NCI-H1436 (cell line): ENCODE data around the gene THNSL1.
A peak's percentile ranks its signal among the peaks of the same experiment; 100 is the strongest.

ENCODE experiments used
- DNase-seq: peaks from one replicate; lab custom pipeline; 2025; lab: John Stamatoyannopoulos, UW

Gene THNSL1

DNA sequence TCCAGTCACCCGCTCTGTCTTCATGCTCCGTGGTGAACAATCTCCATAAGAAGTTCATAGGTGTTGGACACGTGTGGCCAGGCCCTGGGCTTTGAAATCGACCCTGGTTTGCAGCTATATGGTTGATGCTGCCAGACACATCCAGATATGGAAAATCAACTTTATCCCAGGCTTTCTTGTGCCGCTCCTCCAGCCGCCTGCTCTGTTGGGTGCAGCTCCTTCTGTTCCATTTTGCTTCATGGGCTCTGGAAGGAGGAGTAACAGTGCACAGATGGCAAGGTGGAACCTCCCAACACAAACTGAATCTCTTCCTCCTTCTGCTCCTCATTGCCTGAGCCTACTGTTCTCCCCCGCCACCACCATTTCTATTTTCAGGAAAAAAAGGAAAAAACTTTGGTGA, 44.7 kb downstream of the THNSL1 start:
- DNase-seq = no peak

DNA sequence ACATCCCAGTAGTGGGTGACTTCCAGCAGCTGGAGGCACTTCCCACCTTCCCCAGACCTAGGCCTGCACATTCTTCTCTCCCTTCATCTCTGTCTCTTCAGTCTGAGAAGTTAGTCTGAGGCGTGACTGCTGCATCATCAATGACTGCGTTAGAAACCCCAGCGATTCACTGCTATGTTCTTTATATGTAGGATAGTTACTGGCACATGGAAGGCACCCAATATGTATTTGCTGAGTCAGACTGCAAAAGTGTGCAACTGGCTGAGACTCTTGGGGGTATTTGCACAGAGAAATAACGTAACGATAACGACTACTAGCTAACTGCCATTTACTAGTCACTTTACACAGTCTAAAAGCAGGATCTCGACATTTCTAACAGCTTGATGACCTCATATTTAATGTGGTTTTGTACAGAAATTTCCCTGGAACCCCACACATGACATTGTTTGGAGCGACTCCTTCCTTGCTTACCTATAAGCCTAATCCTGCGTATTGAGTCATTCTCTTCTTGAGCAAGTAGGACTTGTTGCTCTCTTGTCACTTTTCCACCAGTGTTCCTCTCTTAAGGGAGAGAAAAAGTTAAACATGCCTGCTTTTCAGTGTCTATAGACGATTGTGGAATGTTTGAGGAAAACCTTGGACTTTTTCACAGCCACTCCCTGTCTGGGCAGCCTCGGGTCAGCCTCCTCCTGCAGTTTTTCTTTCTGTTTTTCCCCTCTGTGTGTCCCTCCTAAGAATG, 45.5 kb downstream of the THNSL1 start:
- no peak for DNase-seq

DNA sequence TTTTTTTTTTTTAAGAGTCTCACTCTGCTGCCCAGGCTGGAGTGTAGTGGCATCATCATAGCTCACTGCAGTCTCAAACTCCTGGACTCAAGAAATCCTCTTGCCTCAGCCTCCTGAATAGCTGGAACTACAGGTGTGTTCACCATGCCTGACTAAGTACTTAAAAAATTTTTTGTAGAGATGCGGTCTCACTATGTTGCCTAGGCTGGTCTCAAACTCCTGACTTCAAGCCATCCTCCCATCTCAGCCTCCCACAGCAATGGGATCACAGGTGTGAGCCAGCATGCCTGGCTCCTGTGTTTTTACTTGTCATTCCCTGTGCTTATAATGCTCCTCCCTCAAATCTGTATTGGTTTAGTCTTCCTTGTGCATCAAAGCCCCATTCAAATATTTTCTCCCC, 46.7 kb downstream of the THNSL1 start:
- DNase-seq = no peak

DNA sequence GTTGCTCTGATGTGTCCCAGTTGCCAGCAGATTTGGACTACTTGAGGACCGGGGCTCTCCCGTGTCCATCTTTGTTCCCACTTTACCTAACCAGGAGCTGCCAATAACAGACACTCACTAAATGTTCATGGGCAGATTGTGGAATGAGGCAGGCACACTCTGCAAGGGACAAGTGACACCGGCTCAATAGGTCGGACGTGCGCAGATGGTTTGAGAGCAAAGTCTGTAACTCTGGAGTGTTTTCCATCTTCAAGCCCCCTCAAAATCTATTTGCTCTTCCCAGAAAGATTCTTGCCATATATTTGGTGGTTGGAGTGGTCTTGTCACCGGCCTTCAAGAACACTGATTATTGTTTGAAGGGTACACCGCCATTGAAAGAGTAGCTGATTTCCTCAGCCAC, 47.2 kb downstream of the THNSL1 start:
- DNase-seq = no peak

DNA sequence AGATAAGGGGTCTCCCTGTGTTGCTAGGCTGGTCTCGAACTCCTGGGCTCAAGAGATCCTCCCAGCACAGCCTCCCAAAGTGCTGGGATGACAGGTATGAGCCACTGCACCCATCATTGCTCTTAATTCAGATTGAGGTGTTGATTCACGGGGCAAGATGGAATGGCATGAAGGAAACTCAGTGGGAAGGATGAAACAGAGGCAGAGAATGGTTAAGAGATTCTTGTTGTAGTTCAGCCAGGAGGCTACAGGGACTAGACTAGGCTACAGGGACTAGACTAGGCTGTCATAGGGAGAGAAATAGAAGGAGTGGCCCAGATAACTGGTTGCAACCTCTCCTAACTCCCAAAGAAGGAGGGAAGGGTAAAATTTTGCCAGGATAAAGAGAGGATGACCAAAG, 48.0 kb downstream of the THNSL1 start:
- DNase-seq = no peak

DNA sequence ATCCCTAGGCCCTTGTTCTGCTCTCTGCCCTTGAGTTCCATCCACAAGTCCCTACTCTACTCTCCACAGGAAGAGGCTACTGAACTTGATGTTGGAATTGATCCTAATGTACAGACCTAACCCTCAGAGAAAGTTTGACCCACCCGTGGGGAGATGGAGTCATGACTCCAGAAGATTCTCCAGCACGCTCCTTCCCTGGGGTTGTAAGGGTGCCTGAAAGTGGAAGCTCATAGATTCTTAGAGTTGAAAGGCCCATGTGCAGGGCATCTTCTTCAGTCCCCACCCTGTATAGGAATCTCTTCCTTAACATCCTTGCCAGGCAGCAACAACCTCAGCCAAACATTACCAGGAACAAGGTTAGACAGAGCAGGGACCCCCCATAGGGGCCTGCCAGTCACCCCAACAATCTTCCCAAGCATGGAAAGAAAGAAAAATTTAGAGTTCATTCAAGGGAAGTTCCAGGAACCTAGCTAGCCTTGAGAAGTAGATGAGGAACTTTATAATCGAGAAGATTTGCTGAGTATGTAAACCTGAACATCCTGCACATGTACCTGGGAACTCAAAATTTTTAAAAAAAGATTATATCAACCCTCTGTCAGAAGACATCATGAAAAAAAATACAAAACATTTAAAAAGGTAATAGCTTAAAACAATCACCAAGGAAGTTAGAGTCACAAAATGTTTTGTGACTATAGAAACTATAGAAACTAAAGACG, 49.5 kb downstream of the THNSL1 start:
- no peak for DNase-seq

DNA sequence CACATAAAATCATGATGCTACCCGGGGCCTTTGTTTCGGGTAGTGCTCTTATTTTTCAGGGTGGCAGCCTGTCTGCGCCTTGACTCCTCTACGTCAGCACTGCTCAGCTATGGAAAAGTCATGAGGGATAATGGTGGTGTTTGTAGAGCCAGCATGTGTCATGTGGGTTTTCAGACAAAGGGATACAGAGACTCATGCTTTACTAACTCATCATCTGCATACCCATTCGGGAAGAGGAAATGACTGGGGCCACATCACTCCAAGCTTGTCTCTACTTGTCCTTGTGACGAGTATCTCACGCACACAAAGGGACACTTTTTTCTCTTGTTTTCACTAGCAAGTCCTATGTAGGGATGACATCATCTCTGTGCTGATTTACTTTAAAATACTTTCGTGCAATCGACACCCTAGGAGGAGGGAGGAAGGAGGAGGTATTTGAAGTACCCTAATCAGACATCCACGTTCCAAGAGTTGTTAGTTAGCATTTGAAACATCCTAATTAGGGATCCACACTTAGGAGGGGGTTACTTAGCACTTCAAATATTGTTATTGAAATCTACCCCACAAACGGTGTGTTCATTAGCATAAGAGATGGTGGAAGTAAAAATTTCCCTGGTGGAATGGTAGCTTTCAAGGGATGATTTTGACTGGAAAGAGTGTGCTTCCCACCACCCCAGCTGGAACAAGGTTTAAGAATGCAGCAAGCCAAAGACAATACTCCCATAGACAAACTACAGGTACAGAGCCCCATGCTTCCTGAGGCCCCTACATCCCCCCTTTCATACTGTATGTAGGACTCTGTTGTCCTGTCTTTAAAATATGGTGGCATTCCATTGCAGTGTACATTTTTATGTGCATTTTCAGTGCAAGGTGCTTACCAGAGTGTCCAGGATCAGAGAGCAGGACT, 52.0 kb downstream of the THNSL1 start:
- peak; percentile 69 for DNase-seq

DNA sequence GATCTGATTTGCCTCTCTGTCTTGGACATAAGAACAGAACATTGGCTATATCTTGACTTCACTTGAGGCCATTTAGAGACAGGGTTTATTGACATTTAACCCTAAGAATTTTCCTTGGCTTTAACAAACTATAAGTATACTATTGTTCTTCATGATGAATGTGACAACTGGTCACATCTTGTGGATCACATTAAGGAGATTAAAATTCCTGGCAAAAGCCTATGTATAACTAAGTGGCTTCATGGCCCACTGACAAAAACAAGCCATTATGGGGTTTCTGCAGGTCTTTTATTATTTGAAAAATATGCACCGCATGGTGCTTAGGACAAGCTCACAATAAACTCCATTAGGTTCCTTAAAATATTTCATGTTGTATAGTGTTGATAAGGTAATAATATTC, 54.8 kb downstream of the THNSL1 start:
- no peak for DNase-seq

DNA sequence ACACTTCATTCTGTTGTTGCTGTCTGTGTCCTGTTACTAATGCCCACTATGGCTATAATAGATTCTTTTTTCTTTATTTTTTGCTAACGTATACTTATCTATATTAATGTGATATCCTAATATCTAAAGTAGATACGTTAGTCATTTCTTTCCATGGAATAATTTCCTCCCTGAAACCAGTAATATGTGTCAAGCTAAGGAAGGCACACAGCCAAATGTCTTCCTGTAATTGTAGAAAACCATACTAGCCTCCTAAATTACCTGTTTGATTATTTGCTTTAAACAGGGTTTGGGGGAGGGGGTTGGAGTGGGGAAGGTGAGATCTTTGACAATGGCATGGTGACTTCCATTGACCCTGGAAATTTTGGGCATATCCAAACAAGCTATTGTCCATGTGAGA, 56.4 kb downstream of the THNSL1 start:
- DNase-seq = no peak

DNA sequence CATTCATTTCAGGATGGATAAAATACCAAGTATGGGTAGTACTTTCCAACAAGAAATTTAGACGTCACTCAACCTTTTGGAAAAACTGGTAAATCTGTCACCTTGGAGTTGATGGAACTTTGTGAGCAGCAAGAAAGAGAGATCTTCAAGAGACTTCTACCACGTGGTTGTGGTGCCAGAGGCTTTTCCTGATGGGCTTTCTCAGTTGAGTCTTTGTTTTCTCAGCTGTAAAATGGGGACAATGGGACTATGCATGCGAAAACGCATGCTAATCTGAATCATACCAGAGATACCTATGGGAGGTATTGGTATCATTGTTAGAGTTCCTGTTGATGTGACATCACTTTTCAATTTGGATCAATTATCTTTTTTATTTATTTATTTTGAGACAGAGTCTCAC, 59.4 kb downstream of the THNSL1 start:
- no peak for DNase-seq
